ENCODE results near the gene JPH3.

- TF ChIP-seq, protein P1, sequence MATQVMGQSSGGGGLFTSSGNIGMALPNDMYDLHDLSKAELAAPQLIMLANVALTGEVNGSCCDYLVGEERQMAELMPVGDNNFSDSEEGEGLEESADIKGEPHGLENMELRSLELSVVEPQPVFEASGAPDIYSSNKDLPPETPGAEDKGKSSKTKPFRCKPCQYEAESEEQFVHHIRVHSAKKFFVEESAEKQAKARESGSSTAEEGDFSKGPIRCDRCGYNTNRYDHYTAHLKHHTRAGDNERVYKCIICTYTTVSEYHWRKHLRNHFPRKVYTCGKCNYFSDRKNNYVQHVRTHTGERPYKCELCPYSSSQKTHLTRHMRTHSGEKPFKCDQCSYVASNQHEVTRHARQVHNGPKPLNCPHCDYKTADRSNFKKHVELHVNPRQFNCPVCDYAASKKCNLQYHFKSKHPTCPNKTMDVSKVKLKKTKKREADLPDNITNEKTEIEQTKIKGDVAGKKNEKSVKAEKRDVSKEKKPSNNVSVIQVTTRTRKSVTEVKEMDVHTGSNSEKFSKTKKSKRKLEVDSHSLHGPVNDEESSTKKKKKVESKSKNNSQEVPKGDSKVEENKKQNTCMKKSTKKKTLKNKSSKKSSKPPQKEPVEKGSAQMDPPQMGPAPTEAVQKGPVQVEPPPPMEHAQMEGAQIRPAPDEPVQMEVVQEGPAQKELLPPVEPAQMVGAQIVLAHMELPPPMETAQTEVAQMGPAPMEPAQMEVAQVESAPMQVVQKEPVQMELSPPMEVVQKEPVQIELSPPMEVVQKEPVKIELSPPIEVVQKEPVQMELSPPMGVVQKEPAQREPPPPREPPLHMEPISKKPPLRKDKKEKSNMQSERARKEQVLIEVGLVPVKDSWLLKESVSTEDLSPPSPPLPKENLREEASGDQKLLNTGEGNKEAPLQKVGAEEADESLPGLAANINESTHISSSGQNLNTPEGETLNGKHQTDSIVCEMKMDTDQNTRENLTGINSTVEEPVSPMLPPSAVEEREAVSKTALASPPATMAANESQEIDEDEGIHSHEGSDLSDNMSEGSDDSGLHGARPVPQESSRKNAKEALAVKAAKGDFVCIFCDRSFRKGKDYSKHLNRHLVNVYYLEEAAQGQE (IDR thresholded peaks at IDR 0.05), result no peak
- no peak for TF ChIP-seq EP300 (IDR thresholded peaks at IDR 0.05)
- no peak for TF ChIP-seq MAZ (IDR thresholded peaks at IDR 0.05; ENCODE audit: borderline replicate concordance, low read depth, low read length)
- TF ChIP-seq JUN (IDR thresholded peaks at IDR 0.05), result no peak
- TF ChIP-seq JUNB (IDR thresholded peaks at IDR 0.05), result no peak
- TF ChIP-seq RAD21 (conservative IDR thresholded peaks at IDR 0.05 in 1 of 2, IDR thresholded peaks at IDR 0.05 in 1 of 2), result no peak
- TF ChIP-seq, protein P2, sequence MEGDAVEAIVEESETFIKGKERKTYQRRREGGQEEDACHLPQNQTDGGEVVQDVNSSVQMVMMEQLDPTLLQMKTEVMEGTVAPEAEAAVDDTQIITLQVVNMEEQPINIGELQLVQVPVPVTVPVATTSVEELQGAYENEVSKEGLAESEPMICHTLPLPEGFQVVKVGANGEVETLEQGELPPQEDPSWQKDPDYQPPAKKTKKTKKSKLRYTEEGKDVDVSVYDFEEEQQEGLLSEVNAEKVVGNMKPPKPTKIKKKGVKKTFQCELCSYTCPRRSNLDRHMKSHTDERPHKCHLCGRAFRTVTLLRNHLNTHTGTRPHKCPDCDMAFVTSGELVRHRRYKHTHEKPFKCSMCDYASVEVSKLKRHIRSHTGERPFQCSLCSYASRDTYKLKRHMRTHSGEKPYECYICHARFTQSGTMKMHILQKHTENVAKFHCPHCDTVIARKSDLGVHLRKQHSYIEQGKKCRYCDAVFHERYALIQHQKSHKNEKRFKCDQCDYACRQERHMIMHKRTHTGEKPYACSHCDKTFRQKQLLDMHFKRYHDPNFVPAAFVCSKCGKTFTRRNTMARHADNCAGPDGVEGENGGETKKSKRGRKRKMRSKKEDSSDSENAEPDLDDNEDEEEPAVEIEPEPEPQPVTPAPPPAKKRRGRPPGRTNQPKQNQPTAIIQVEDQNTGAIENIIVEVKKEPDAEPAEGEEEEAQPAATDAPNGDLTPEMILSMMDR (IDR thresholded peaks at IDR 0.05), result no peak
- TF ChIP-seq ZNF302 (CRISPR knock-in tag; IDR thresholded peaks at IDR 0.05), result no peak
- TF ChIP-seq POLR2A (IDR thresholded peaks at IDR 0.05; ENCODE audit: low read length), result no peak
- TF ChIP-seq, protein P3, sequence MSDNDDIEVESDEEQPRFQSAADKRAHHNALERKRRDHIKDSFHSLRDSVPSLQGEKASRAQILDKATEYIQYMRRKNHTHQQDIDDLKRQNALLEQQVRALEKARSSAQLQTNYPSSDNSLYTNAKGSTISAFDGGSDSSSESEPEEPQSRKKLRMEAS (IDR thresholded peaks at IDR 0.05), result no peak
- no peak for TF ChIP-seq E2F6 (IDR thresholded peaks at IDR 0.05; ENCODE audit: borderline replicate concordance, low read depth)
- TF ChIP-seq CHD2 (IDR thresholded peaks at IDR 0.05; ENCODE audit: low read length, partially characterized antibody), result no peak
Observed at GRCh38 chr16:87709677-87710076, 107.4 kb downstream of the JPH3 start.
